ENCODE results near the gene SS18L1.

Gene SS18L1

GRCh38 chr20:62174870-62175624 is 31.5 kb downstream of the SS18L1 start:
- ChIA-PET POLR2A (no interaction called here), CTCF (interaction anchor here (1.3 kb wide), 1 partner anchor 13 kb away, joined by 5 read pairs; no protein-coding TSS in a partner anchor)
- no peak for DNase-seq (ENCODE audit: extremely low spot score)
- TF ChIP-seq, protein P1, sequence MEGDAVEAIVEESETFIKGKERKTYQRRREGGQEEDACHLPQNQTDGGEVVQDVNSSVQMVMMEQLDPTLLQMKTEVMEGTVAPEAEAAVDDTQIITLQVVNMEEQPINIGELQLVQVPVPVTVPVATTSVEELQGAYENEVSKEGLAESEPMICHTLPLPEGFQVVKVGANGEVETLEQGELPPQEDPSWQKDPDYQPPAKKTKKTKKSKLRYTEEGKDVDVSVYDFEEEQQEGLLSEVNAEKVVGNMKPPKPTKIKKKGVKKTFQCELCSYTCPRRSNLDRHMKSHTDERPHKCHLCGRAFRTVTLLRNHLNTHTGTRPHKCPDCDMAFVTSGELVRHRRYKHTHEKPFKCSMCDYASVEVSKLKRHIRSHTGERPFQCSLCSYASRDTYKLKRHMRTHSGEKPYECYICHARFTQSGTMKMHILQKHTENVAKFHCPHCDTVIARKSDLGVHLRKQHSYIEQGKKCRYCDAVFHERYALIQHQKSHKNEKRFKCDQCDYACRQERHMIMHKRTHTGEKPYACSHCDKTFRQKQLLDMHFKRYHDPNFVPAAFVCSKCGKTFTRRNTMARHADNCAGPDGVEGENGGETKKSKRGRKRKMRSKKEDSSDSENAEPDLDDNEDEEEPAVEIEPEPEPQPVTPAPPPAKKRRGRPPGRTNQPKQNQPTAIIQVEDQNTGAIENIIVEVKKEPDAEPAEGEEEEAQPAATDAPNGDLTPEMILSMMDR (IDR thresholded peaks at IDR 0.05; ENCODE audit: control extremely low read depth, extremely low read depth, low read depth, missing control alignments), result no peak

GRCh38 chr20:62175711-62176110 is 32.1 kb downstream of the SS18L1 start:
- no peak for DNase-seq (ENCODE audit: extremely low spot score)
- CTCF ChIA-PET, result interaction anchor here (1.3 kb wide), 1 partner anchor 12 kb away, joined by 5 read pairs; no protein-coding TSS in a partner anchor
- POLR2A ChIA-PET, result no interaction called here
- TF ChIP-seq, protein P1 (IDR thresholded peaks at IDR 0.05; ENCODE audit: control extremely low read depth, extremely low read depth, low read depth, missing control alignments), result no peak

DNA sequence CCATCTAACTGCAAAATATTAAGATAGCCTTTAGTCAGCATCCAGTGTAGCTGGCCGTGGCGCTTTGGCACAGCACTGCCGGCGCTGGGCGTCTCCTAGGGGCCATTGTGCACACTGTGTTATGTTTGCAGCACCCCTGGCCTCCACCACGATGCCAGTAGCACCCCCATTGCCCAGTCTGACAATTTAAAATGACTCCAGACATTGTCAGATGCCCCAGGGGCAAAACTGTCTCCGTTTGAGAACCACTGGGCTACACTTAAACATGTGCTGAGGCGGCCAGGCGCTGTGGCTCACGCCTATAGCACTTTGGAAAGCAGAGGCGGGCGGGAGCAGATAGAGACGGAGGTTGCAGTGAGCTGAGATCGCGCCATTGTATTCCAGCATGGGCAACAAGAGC is 33.3 kb downstream of the SS18L1 start:
- CTCF ChIA-PET, result no interaction called here
- POLR2A ChIA-PET, result no interaction called here
- TF ChIP-seq, protein P1 (IDR thresholded peaks at IDR 0.05; ENCODE audit: control extremely low read depth, extremely low read depth, low read depth, missing control alignments), result no peak
- no peak for DNase-seq (ENCODE audit: extremely low spot score)

GRCh38 chr20:62177307-62177706 is 33.7 kb downstream of the SS18L1 start:
- DNase-seq (ENCODE audit: extremely low spot score), result no peak
- TF ChIP-seq, protein P1 (IDR thresholded peaks at IDR 0.05; ENCODE audit: control extremely low read depth, extremely low read depth, low read depth, missing control alignments), result no peak
- CTCF ChIA-PET, result no interaction called here
- POLR2A ChIA-PET, result no interaction called here

- TF ChIP-seq, protein P1 (IDR thresholded peaks at IDR 0.05; ENCODE audit: control extremely low read depth, extremely low read depth, low read depth, missing control alignments), result no peak
- CTCF ChIA-PET, result no interaction called here
- no peak for DNase-seq (ENCODE audit: extremely low spot score)
- POLR2A ChIA-PET, result no interaction called here
These were observed 35.0 kb downstream of the SS18L1 start for GRCh38 chr20:62178316-62179161.

DNA sequence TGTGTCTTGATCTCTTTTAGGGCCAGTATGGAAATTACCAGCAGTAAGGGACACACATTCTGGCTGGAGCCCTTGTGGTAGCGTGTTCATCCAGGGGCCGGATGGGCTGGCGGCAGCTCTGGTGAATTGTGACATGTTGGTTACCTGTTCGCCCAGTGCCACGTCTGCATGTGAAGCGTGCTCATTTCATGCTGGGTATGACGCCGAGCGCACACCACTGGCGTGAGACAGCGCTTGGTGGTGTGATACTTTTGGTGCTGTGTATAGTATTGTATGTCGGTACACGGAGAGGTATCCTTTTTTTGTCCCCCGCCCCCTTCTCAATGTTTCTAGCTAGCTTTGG is 35.6 kb downstream of the SS18L1 start:
- POLR2A ChIA-PET, result no interaction called here
- DNase-seq (ENCODE audit: extremely low spot score), result no peak
- CTCF ChIA-PET, result interaction anchor here (1.0 kb wide), 1 partner anchor 43 kb away, joined by 3 read pairs; no protein-coding TSS in a partner anchor
- TF ChIP-seq, protein P1 (IDR thresholded peaks at IDR 0.05; ENCODE audit: control extremely low read depth, extremely low read depth, low read depth, missing control alignments), result no peak

Data from GM10248 (cell line).